Putamen (tissue), 1 donor: Measurements from ENCODE around the gene KLHL35.
"Not testable (repeated sequence)": the region's sequence is repeated elsewhere in the genome, so short reads cannot be mapped to it uniquely, and the experiment has no call there.

ENCODE experiments used
- DNase-seq: peaks from one replicate; pipeline ENCODE4 v3.0.0-alpha.2; 2016; ENCODE audit warnings: low spot score

Gene KLHL35

DNA sequence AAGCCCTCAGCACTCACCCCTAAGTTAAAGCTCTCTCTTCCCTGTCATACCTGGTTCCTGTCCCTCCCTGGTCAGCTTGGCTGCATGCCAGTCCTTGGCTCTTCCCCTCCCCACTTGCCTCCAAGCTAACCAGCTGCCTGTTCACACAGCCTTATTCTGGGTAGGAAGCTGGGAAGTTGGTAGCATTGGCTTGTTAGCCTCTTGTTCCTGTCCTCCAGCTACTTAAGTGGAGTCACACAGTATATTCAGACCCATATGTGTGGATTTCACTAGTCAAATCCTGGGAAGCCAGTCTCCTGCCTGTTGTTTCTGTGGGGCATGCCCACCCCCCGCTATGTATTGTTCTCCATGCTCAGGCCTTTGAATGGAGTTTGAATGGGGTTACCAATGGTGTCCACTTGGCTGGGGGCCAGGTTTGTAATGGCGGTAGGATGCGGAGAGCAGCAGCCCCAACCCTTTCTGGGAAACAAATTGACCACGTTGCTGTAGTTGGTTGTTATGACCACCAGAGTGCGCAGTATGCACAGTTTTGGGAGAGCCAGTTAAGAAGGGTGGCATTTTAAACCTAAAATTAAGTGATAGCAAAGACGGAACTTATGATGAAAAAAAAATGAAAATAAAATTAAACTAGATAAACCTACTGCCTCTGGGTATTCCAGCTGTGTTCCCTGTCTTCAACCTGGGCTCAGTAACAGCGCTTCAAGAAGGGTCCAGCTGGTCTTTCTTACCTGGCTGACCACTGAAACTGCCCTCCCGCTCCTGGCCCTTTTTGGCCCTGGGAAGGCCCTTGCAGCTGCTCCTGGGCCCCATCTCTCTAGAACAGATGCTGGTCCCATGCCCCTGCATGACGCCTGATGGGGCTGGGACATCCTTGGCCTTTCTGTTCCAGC lies 44.4 kb downstream of the KLHL35 start:
- peak; percentile 67 for DNase-seq

DNA sequence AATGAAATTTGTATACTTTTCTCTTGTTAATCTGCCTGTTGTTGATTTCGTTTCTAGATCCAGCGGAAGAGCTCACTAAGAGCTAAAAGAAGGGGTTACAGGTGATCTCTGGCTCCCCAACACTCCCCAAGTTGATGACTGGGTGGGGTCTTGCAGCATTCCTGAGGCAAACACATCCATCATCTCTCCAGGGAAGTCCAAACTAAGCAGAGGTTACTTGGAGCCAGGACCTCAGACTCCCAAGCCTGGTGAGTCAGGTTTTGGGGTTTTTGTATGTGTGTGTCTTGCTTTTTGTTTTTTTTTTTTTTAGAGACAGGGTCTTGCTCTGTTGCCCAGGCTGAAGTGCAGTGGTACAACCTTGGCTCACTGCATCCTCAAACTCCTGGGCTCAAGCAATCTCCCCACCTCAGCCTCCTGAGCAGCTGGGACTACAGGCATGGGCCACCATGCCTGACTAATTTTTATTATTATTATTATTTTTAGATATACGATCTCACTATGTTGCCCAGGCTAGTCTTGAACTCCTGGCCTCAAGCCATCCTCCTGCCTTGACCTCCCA lies 45.2 kb downstream of the KLHL35 start:
- no peak for DNase-seq

DNA sequence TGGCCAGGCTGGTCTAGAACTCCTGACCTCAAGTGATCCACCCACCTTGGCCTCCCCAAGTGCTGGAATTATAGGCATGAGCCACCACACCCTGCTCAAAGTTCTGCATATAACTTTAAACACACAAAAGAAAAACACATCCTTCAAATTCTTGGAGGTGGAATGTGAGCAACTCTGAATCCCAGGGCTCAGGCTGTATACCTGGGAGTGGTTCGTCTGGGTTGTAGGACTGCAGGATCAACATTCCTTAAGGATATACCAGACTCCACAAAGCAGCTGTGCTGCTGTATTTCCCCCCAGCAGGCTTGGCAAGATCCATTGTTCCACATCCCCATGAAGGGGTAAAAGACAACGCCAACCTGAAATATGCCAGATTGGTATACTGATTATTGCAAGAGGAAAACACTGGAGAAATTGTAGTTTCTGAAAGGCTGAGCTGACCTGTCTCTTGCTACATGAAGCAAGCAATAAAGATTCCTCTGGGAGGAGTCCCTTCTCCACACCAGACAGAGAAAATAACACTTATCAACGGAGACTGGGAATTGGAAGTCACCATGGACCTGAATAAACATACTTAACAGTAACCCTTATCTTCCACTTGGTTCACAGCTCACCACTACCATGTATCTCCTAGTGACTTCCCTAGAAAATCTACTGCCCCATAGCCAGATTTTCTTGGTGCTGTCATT lies 45.9 kb downstream of the KLHL35 start:
- no peak for DNase-seq

DNA sequence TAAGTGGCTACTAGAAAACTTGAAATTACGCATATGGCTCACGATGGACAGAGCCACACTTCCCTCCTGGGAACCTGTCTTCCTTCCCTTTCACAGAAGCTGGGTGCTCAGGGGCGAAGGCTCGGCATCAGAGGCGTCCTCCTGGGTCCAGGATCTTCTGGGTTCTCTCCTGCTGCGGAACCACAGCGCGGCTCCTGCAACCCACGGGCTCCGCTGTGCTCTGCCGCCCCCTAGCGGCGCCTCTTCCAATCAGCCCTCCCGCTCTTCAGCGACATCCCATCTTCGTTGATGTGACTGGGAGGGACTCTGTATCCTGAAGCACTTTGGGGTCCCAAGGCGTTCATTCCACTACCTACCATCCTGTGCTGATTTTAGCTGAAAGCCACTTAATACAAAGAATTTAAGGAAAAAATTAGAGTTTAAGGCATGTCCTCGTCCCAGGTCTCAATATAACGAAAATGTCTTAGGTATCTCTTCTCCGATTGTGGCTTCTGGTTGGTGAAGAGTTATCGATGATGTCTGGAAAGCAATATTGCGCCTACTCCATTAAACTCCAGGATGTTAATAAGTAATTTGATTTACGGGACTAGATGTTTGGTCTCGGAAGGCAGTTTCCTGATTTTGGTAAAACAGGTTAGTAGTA lies 48.4 kb downstream of the KLHL35 start:
- DNase-seq: peak; percentile 80

DNA sequence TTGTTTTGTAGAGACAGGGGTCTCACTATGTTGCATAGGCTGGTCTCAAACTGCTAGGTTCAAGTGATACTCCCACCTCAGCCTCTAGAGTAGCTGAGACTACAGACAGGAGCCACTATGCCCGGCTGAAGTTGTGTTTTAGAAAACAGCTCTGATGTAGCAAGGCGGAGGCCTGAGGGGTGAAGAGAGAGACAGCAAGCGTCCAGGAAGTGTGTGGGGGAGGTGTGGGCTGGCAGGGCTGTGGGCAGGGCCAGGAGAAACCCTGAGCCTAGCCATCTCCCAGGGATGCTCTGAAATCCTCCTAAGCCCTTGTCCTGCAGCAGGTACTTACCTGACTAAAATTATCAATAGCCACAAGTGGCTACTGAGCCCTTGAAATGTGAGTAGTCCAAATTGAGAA lies 49.8 kb downstream of the KLHL35 start:
- DNase-seq: no peak

DNA sequence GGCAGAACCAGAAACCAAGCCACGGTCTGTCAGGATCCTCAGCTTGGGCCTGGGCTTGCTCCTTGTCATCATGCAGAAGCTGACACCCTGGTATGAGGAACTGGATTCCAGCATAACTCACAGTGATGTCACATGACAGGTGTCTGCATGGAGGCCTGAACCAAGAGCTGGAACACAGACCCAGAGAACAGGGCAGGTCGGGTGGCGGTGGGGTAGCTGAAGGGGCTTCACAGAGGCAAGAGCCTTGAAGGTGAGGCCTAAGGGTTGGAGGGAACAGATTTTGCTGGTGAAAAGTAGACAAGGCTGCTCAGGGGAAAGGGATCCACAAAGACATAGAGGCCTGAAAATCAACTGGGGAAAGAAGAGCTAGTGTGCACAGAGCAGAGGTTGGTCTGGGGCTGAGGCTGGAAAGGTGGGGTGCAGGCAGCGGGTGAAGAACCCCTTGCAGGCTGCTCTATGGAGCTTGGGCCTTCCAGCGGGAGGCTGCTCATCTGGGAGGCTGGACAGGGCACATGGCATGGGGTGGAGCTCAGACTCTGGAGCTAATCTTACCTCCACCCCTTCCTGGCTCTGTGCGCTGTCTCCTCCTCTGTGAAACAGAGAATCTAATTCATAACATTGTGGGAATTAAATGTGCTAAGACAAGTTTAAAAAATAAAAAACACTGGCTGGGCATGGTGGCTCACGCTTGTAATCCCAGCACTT lies 52.1 kb downstream of the KLHL35 start:
- DNase-seq: no peak

DNA sequence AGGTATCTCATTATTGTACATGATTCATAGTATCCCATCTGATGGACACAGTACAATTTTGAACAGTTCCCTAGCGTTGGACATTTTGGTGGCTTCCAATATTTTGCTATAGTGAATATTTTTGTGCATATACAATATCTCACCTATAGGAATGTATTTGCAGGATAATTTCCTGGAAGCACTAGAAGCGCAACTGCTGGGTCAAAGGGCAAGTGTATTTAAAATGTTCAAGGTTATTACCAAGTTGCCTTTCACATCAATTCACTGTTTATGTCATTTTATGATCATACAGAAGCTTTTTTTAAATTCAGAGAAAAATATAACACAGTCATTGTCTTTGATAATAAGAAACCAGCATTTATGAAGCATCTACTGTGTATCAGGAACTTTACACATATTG lies 52.8 kb downstream of the KLHL35 start:
- no peak for DNase-seq

DNA sequence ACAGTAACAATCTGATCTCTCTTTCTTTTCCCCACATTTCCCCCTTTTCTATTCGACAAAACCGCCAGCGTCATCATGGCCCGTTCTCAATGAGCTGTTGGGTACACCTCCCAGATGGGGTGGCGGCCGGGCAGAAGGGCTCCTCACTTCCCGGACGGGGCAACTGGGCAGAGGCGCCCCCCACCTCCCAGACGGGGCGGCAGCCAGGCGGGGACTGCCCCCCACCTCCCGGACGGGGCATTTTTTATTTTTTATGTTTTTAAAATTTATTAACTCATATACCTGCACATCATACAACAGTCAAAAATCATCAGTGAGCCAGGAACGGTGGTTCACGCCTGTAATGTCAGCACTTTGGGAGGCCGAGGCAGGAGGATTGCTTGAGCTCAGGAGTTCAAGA lies 54.2 kb downstream of the KLHL35 start:
- not testable (repeated sequence) for DNase-seq

DNA sequence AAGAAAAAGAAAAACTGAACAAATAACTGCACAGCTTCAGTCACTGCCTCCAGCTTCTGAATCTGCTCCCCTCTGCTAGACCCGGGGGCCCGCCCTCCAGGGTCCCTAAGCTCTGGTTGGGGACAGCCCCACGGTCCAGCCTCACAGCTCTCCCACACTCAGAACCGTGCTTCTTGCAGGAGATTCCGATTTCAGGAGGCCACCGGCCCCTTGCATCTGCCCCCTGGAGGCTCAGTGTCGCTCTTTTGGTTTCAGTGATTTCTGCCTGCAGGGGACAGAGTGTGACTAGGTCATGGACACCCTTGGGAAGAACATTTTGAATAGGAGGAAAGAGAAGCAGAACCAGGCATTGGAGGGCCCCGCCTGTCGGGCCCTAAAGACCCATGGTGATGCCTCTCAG lies 56.8 kb downstream of the KLHL35 start:
- no peak for DNase-seq

DNA sequence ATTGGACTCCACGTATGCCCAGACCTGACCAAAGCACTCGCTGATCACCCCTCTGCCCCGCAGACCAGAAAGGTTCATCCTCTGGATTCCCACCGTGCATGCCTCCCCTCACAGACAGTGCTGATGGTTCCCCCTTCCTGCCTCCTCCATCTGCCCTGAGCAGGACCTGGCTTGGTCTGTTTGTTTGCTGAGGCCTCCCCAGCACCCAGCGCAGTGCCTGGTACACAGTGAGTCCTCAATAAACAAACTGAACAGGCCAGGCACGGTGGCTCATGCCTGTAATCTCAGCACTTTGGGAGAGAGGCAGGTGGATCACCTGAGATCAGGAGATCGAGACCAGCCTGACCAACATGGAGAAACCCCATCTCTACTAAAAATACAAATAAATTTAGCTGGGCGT lies 57.4 kb downstream of the KLHL35 start:
- DNase-seq: no peak

DNA sequence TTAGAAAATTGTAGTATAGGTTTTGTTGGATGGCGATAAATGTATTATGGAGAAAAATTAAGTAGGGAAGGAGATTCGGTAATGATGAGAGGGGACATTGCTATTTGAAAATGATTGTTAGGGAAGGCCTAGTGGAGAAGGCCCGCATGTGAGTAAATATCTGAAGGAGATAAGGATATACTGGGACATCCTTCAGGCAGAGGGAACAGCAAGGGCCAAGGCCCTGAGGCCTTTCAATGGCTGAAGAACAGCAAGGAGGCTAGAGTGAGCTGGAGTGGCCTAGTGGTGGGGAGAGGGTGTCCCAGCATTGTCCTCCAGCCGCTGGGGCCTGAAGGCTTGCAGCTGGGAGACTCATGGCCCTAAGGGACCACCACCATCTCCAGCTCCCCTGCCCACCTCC lies 58.4 kb downstream of the KLHL35 start:
- no peak for DNase-seq

DNA sequence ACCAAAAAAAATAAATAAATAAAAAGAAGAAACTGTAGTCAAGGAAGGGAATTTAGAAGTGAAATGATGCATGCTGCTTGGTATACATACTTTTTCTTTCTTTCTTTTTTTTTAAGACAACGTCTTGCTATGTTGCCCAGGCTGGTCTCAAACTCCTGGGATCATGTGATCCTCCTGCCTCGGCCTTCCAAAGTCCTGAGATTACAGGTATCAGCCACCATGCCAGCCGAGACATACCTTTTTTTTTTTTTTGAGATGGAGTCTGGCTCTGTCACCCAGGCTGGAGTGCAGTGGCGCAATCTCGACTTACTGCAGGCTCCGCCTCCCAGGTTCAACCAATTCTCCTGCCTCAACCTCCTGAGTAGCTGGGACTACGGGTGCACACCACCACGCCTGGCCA lies 59.8 kb downstream of the KLHL35 start:
- no peak for DNase-seq
